Measurements from ENCODE around the gene RHBDD1. TPM values are rescaled to one million over a fixed set of nuclear protein-coding genes. Genes with fewer than 3 reads are reported as not detected.

Gene RHBDD1
- total RNA-seq, 1 donor from 2014 or later, result 35.1 TPM

DNA sequence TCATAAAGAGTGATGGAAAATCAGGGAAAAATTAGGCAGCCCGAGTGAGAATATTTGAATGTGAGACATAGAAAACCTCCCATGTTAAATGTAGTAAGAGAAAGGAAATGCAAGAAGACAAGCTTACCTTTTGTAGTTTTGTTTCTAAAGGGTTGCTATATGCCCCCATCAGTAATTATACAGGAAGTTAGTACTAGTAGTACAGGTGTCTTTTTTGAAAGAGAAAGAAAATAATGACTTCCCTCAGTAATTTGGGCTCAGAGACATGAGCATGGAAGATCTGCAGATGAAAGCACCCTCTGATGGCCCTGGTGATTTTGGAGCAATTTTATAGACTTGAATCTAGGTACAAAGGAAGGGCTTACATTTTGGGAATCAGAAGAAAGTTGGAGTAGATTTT lies 80.8 kb downstream of the RHBDD1 start:
- no peak overlapping the region for H3K27ac ChIP-seq (replicated peaks)
- TF ChIP-seq CTCF (IDR thresholded peaks at IDR 0.05; ENCODE audit: borderline replicate concordance), result no peak
- H3K36me3 ChIP-seq, result peaks cover 27% of the 10 kb centered on the region
- no peak overlapping the region for H3K4me3 ChIP-seq
- no peak for DNase-seq
- intact Hi-C loops (cut with micrococcal nuclease), result no loop called here
- no peaks in the 10 kb centered on the region for H3K27me3 ChIP-seq (ENCODE audit: low read depth)
- peaks cover 4% of the 10 kb centered on the region for H3K4me1 ChIP-seq
- H3K9me3 ChIP-seq (replicated peaks), result peaks cover 7% of the 10 kb centered on the region

GRCh38 chr2:226932443-226932842 lies 96.6 kb downstream of the RHBDD1 start:
- Histone ChIP-seq H3K27me3 (ENCODE audit: low read depth) (no peaks in the 10 kb centered on the region), H3K36me3 (no peaks in the 10 kb centered on the region), H3K4me1 (no peaks in the 10 kb centered on the region), H3K9me3 (replicated peaks) (peaks cover 17% of the 10 kb centered on the region), H3K4me3 (no peak overlapping the region), H3K27ac (replicated peaks) (no peak overlapping the region)
- intact Hi-C loops (cut with micrococcal nuclease), result no loop called here
- no peak for DNase-seq
- no peak for TF ChIP-seq CTCF (IDR thresholded peaks at IDR 0.05; ENCODE audit: borderline replicate concordance)

DNA sequence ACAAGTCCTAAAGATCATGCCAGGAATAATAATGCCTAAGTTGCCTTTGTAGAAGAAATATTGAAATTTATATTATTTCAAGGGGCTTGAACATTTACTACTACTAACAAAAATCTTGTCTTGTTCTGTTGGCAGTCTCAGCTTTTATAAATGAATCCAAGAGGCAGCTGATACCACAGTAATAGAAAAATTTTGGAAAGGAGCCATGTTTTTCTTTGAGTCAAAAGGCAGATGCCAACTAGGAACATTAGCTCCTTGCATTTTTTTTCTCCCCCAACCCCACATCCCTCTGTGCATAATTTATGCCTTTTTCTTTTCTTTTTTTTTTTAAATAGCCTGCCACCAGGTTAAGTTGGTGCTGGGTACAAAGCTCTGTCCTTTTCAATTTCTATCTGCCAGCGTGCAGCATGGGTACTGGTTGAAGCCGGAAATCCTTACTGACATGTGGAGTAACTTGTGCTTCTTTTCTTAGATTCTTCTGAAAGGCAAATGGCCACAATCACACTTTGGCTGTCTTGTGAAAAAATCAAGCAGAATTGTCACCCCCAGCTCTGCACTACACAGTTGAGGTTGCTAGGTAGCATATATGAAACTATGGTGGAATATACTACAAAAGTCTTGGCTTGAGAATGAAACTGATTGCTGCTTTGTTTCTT lies 98.8 kb downstream of the RHBDD1 start:
- DNase-seq, result no peak
- no peak overlapping the region for H3K27ac ChIP-seq (replicated peaks)

DNA sequence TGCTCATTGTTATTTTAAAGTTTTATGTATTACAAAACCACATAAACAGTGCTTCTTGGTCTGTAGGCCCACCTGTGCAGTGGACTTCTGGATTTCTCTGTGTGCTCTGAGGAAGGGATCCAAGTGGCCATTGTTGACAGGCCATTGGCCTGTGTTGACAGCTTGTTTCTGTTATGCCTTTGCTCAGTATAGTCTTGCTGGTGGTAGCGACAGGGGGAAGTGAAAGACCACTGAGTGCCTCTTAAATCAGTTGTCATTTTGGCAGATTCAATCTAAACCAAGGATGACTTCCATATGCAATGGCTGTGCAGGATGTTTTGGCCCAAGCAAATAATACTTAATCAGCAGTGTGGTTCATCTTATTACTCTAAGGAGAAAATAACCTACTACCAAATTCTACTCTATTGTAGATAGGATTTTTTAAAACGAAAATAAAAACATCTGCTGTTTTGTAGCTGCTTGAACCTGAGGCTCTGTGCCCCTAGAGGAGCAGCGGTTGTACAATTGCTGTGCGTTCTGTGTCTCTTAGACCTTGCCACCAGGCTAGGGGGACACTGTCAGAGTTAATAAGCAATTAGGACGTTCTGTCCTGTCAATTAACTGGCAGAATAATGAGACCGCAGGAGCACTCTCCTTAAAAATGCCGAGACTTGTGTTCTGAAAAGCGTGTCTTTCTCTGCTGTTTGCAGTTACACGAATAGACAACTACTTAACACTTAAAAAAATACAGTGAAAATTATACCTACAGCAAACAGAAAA lies 108.2 kb downstream of the RHBDD1 start:
- DNase-seq, result no peak
- no peak for TF ChIP-seq CTCF (IDR thresholded peaks at IDR 0.05; ENCODE audit: borderline replicate concordance)
- intact Hi-C loops (cut with micrococcal nuclease), result no loop called here

More for the DNA sequence above, 98.8 kb downstream of the RHBDD1 start:
- Histone ChIP-seq H3K4me3 (no peak overlapping the region), H3K27me3 (ENCODE audit: low read depth) (no peaks in the 10 kb centered on the region), H3K36me3 (peaks cover 11% of the 10 kb centered on the region), H3K4me1 (no peaks in the 10 kb centered on the region), H3K9me3 (replicated peaks) (peaks cover 17% of the 10 kb centered on the region)
- intact Hi-C loops (cut with micrococcal nuclease), result no loop called here
- TF ChIP-seq CTCF (IDR thresholded peaks at IDR 0.05; ENCODE audit: borderline replicate concordance), result no peak

GRCh38 chr2:226953206-226953605 lies 117.4 kb downstream of the RHBDD1 start:
- Histone ChIP-seq H3K9me3 (replicated peaks) (peaks cover 10% of the 10 kb centered on the region), H3K4me1 (peaks cover 17% of the 10 kb centered on the region), H3K27me3 (ENCODE audit: low read depth) (no peaks in the 10 kb centered on the region), H3K27ac (replicated peaks) (no peak overlapping the region), H3K4me3 (no peak overlapping the region), H3K36me3 (no peaks in the 10 kb centered on the region)
- no peak for DNase-seq
- TF ChIP-seq CTCF (IDR thresholded peaks at IDR 0.05; ENCODE audit: borderline replicate concordance), result no peak
- intact Hi-C loops (cut with micrococcal nuclease), result no loop called here

More for the DNA sequence above, 108.2 kb downstream of the RHBDD1 start:
- H3K4me1 ChIP-seq, result no peaks in the 10 kb centered on the region
- H3K9me3 ChIP-seq (replicated peaks), result peaks cover 18% of the 10 kb centered on the region
- H3K27ac ChIP-seq (replicated peaks), result no peak overlapping the region
- H3K36me3 ChIP-seq, result peaks cover 14% of the 10 kb centered on the region
- no peaks in the 10 kb centered on the region for H3K27me3 ChIP-seq (ENCODE audit: low read depth)
- H3K4me3 ChIP-seq, result no peak overlapping the region
